Calu3 (cell line): ENCODE results near the gene C11orf91. TPM values are rescaled to one million over a fixed set of nuclear protein-coding genes. Genes with fewer than 3 reads are reported as not detected.
A peak's percentile ranks its signal among the peaks of the same experiment; 100 is the strongest.

Experiments used
- Bru-seq: library from RNA; stranded (reverse); fragments of 400-500 nt; gene quantifications from one replicate; lab custom pipeline; 2021; lab: Mats Ljungman, UMichigan
- BruChase-seq, 2 experiments: library from RNA; stranded (reverse); fragments of 400-500 nt; gene quantifications; one replicate each; lab custom pipeline; 2021; lab: Mats Ljungman, UMichigan
- BruUV-seq: library from RNA; stranded (reverse); fragments of 400-500 nt; replicated peaks from 2 replicates; lab custom pipeline; 2021; lab: Mats Ljungman, UMichigan
- CTCF ChIA-PET: fragments of 300-600 bp; sonication (Branson Sonifier 250); formaldehyde crosslinking; loops from one replicate; lab custom pipeline; 2022; ENCODE audit warnings: antibody characterized with exemption; lab: Charles Lee
- DNase-seq: peaks from one replicate; pipeline ENCODE4 v3.0.0; 2022
- H3K27ac Mint-ChIP-seq: one replicate; pipeline ENCODE4 v1.8.0; 2022; ENCODE audit warnings: mixed read lengths; ENCODE audit not compliant: unreplicated experiment
- H3K27me3 Mint-ChIP-seq: one replicate; pipeline ENCODE4 v1.8.0; 2022; ENCODE audit warnings: mixed read lengths; ENCODE audit not compliant: unreplicated experiment
- H3K36me3 Mint-ChIP-seq: one replicate; pipeline ENCODE4 v1.8.0; 2022; ENCODE audit warnings: mild to moderate bottlenecking, moderate library complexity, mixed read lengths; ENCODE audit not compliant: insufficient read depth, unreplicated experiment
- H3K4me1 Mint-ChIP-seq: one replicate; pipeline ENCODE4 v1.8.0; 2022; ENCODE audit warnings: mild to moderate bottlenecking, low read depth, mixed read lengths; ENCODE audit not compliant: unreplicated experiment
- H3K4me3 Mint-ChIP-seq: one replicate; pipeline ENCODE4 v1.8.0; 2022; ENCODE audit warnings: mild to moderate bottlenecking, low read depth, moderate library complexity, mixed read lengths; ENCODE audit not compliant: unreplicated experiment
- H3K9me3 Mint-ChIP-seq: one replicate; pipeline ENCODE4 v1.8.0; 2022; ENCODE audit warnings: low read depth, mixed read lengths; ENCODE audit not compliant: unreplicated experiment
- CTCF ChIP-seq: fragments of 200-600 bp; IDR thresholded peaks from one replicate; pipeline ENCODE4 v1.8.0; 2022; ENCODE audit warnings: antibody characterized with exemption; ENCODE audit not compliant: unreplicated experiment
- intact Hi-C: fragments of 100-400 bp; cut with micrococcal nuclease; formaldehyde crosslinking; loops from one replicate; pipeline ENCODE4 v1.10.0; 2022; ENCODE audit not compliant: unreplicated experiment
- long read RNA-seq: library from polyadenylated mRNA; stranded (forward); transcript quantifications from one replicate; pipeline ENCODE4 v2.0.0, GENCODE V29; 2022
- total RNA-seq: library from RNA; stranded (reverse); gene quantifications from 2 replicates; pipeline ENCODE4 v1.2.3, GENCODE V29; 2022

Gene C11orf91
- total RNA-seq (5.8 and 7.6 TPM in 2 replicates), Bru-seq, nascent RNA (percentile 65 among the genes with signal in this experiment), BruChase-seq, experiment 1, labeled RNA remaining after a 6-hour chase (percentile 58 among the genes with signal in this experiment), BruChase-seq, experiment 2, labeled RNA remaining after a 2-hour chase (percentile 55 among the genes with signal in this experiment)
- long read RNA-seq, partial matches to known transcripts = 0 of 2 reads
- long read RNA-seq, other reads (novel, unspliced or antisense) = 1 of 2 reads

GRCh38 chr11:33700502-33701271 lies at the start of gene C11orf91:
C11orf91 (minus strand) TSS chr11:33700826; CDS start chr11:33700740, 86 bp downstream.
- intact Hi-C loops = no loop called here
- peaks cover 88% of the 10 kb centered on the region for H3K4me1 Mint-ChIP-seq
- peak within 1 kb of the TSS; percentile 70 for H3K4me3 Mint-ChIP-seq

GRCh38 chr11:33747979-33748378 lies 47.4 kb upstream of the C11orf91 start:
- BruUV-seq = no TSS peak
- intact Hi-C loops = loop anchor here (10.0 kb wide), 1 partner anchor 583 kb away; the partner anchor contains the start of gene CSTF3
- Mint-ChIP-seq H3K27ac (no peak overlapping the region), H3K9me3 (no peaks in the 10 kb centered on the region), H3K36me3 (peaks cover 10% of the 10 kb centered on the region), H3K27me3 (no peaks in the 10 kb centered on the region), H3K4me3 (no peak overlapping the region), H3K4me1 (no peaks in the 10 kb centered on the region)
- DNase-seq = no peak
- CTCF ChIA-PET = no interaction called here
- no peak for TF ChIP-seq CTCF

More at GRCh38 chr11:33700502-33701271, at the start of gene C11orf91:
- no peak for TF ChIP-seq CTCF
- no peaks in the 10 kb centered on the region for H3K27me3 Mint-ChIP-seq
- peaks cover 92% of the 10 kb centered on the region for H3K36me3 Mint-ChIP-seq
- H3K9me3 Mint-ChIP-seq = no peaks in the 10 kb centered on the region
- DNase-seq = peak; percentile 99
- peak within 1 kb of the TSS; percentile 94 for H3K27ac Mint-ChIP-seq
- no TSS peak for BruUV-seq
- CTCF ChIA-PET = interaction anchor here (0.6 to 5.6 kb wide), 6 partner anchors 10 to 540 kb away, joined by 3 to 54 read pairs (median 6); partner anchors contain the start of gene CD59

GRCh38 chr11:33743291-33743690 lies 42.7 kb upstream of the C11orf91 start:
- H3K36me3 Mint-ChIP-seq = peaks cover 7% of the 10 kb centered on the region
- no peaks in the 10 kb centered on the region for H3K27me3 Mint-ChIP-seq
- CTCF ChIA-PET = interaction anchor here (1.2 to 2.1 kb wide), 7 partner anchors 10 to 381 kb away, joined by 3 to 40 read pairs (median 6); partner anchors contain the start of gene C11orf91

More at GRCh38 chr11:33743291-33743690, 42.7 kb upstream of the C11orf91 start:
- Mint-ChIP-seq H3K4me3 (no peak overlapping the region), H3K9me3 (peaks cover 2% of the 10 kb centered on the region), H3K4me1 (peaks cover 25% of the 10 kb centered on the region), H3K27ac (no peak overlapping the region)
- intact Hi-C loops = loop anchor here (10.0 kb wide), 1 partner anchor 578 kb away; the partner anchor contains the start of gene CSTF3
- no peak for DNase-seq
- TF ChIP-seq CTCF = no peak
- no TSS peak for BruUV-seq
